ENCODE data around the gene SMARCC2. TPM values are rescaled to one million over a fixed set of nuclear protein-coding genes. Genes with fewer than 3 reads are reported as not detected.

Gene SMARCC2
- total and polyA plus RNA-seq, 9 of the 15 experiments (the other 6 are each of a cell fraction or from before 2014, with no cell fraction given), result 11.9 to 86.0 (median 36.6) TPM

DNA sequence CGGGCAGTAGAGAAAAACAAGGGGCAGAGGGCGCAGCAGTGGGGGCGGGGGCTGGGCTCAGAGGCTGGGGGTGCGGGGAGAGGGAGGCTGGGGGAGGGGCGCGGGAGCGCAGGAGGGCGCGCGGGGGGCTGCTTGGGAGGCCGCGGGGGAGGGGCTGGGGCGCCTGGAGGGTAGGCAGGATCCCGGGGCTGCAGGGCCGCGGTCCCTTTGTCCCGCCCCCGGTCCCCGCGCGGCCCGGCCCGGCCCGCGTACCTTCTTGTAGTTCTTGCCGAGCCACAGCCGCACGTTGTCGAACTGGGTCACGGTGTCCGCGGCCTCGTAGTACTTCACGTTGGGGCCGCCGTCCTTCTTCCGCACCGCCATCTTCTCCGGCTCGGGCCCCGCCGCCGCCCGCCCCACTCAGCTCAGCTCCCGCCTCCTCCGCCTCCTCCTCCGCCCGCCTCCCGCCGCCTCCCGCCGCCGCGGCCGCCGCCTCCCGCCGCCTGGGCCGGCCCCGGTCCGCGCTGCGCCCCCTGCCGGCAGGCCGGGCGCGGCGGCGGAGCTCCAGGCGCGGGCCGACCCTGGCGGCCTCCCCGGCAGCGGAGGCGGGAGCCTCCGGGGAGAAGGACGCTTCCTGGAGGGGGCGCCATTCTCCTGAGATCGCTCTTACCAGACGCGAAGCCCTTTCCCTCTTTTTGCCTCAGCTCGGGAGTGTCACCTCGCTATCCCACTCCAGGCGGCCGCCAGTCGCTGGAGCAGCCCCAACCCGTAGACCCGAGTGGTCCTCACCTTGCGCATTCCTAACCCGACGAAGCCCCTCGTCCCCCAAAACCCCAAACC, at the start of gene SMARCC2 (continued):
- TF ChIP-seq PHF8 (IDR thresholded peaks at IDR 0.05; ENCODE audit: borderline replicate concordance, low read length), result peak; percentile 55; the same call in 1 of the 2 replicates
- 0 out of 2 replicates have a peak, but pooled peaks have one; percentile 44 for TF ChIP-seq SMARCA5 (IDR thresholded peaks at IDR 0.05)
- TF ChIP-seq, protein P1, sequence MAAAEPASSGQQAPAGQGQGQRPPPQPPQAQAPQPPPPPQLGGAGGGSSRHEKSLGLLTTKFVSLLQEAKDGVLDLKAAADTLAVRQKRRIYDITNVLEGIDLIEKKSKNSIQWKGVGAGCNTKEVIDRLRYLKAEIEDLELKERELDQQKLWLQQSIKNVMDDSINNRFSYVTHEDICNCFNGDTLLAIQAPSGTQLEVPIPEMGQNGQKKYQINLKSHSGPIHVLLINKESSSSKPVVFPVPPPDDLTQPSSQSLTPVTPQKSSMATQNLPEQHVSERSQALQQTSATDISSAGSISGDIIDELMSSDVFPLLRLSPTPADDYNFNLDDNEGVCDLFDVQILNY (CRISPR knock-in tag; IDR thresholded peaks at IDR 0.05), result no peak
- no peak for TF ChIP-seq NR2C2 (CRISPR knock-in tag; IDR thresholded peaks at IDR 0.05)
- TF ChIP-seq NR2C2 (tag; IDR thresholded peaks at IDR 0.05), result peak; percentile 19; the same call in 1 of the 2 replicates
- no peak for TF ChIP-seq FOXA3 (CRISPR knock-in tag; conservative IDR thresholded peaks at IDR 0.05 in 1 of 2, IDR thresholded peaks at IDR 0.05 in 1 of 2)
- no peak for TF ChIP-seq SPI1 (IDR thresholded peaks at IDR 0.05; ENCODE audit: borderline replicate concordance, low read depth, low read length)
- TF ChIP-seq NEUROD1 (IDR thresholded peaks at IDR 0.05; ENCODE audit: borderline replicate concordance, low read depth, low read length, partially characterized antibody), result peak; percentile 37
- TF ChIP-seq, protein P2, sequence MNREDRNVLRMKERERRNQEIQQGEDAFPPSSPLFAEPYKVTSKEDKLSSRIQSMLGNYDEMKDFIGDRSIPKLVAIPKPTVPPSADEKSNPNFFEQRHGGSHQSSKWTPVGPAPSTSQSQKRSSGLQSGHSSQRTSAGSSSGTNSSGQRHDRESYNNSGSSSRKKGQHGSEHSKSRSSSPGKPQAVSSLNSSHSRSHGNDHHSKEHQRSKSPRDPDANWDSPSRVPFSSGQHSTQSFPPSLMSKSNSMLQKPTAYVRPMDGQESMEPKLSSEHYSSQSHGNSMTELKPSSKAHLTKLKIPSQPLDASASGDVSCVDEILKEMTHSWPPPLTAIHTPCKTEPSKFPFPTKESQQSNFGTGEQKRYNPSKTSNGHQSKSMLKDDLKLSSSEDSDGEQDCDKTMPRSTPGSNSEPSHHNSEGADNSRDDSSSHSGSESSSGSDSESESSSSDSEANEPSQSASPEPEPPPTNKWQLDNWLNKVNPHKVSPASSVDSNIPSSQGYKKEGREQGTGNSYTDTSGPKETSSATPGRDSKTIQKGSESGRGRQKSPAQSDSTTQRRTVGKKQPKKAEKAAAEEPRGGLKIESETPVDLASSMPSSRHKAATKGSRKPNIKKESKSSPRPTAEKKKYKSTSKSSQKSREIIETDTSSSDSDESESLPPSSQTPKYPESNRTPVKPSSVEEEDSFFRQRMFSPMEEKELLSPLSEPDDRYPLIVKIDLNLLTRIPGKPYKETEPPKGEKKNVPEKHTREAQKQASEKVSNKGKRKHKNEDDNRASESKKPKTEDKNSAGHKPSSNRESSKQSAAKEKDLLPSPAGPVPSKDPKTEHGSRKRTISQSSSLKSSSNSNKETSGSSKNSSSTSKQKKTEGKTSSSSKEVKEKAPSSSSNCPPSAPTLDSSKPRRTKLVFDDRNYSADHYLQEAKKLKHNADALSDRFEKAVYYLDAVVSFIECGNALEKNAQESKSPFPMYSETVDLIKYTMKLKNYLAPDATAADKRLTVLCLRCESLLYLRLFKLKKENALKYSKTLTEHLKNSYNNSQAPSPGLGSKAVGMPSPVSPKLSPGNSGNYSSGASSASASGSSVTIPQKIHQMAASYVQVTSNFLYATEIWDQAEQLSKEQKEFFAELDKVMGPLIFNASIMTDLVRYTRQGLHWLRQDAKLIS (CRISPR knock-in tag; IDR thresholded peaks at IDR 0.05), result 0 out of 2 replicates have a peak, but pooled peaks have one; percentile 67
- TF ChIP-seq BMI1 (IDR thresholded peaks at IDR 0.05; ENCODE audit: low read length), result no peak
- TF ChIP-seq BRCA1 (IDR thresholded peaks at IDR 0.05), result no peak
- TF ChIP-seq BRCA1 (CRISPR knock-in tag; IDR thresholded peaks at IDR 0.05), result no peak
- TF ChIP-seq KAT2B (IDR thresholded peaks at IDR 0.05; ENCODE audit: low read depth, low read length), result no peak
- TF ChIP-seq RBM39 (optimal IDR thresholded peaks at IDR 0.05; ENCODE audit: low read depth, low read length), result no peak
- TF ChIP-seq TRIM28 (IDR thresholded peaks at IDR 0.05), result no peak
- TF ChIP-seq TOE1 (IDR thresholded peaks at IDR 0.05; ENCODE audit: borderline replicate concordance), result peak; percentile 27; the same call in 1 of the 2 replicates
- TF ChIP-seq TOE1 (CRISPR knock-in tag; IDR thresholded peaks at IDR 0.05; ENCODE audit: borderline replicate concordance, low read depth), result no peak
- TF ChIP-seq JUND (IDR thresholded peaks at IDR 0.05; ENCODE audit: borderline replicate concordance, low read depth, low read length), result peak; percentile 65
- no peak; the same call in 2 of the 3 replicates for TF ChIP-seq JUND (tag; IDR thresholded peaks at IDR 0.05; ENCODE audit: borderline replicate concordance, low read depth, low read length)
- peak; percentile 54 to 75; a peak in 1 of 4 replicates for TF ChIP-seq UBTF (IDR thresholded peaks at IDR 0.05; ENCODE audit: borderline replicate concordance in 1 of 2, low read depth in 2 of 2, low read length in 2 of 2)
- TF ChIP-seq HNRNPLL (IDR thresholded peaks at IDR 0.05; ENCODE audit: low read depth, low read length, poor library complexity, severe bottlenecking), result peak; percentile 2

Measured in K562 (cell line).